Psoas muscle (tissue), 8 donors: ENCODE data around the gene GLI3. TPM values are rescaled to one million over a fixed set of nuclear protein-coding genes. Genes with fewer than 3 reads are reported as not detected.

ENCODE experiments used
- ATAC-seq, 4 donors: fragments of 200-7000 bp; cut with Tn5 transposase; one replicate each; pipeline ENCODE4 v1.9.1; 2020; ENCODE audit warnings: moderate library complexity in 3 of 4, mild to moderate bottlenecking in 2 of 4
- DNase-seq, 2 donors: peaks; one replicate each; pipeline ENCODE4 v3.0.0-alpha.2; 2020
- H3K27ac ChIP-seq: fragments of 200-600 bp; one replicate; pipeline ENCODE4 v1.8.0; 2022
- H3K27me3 ChIP-seq, 3 donors: fragments of 200-600 bp in 1 of 3; one replicate each; pipeline versions ENCODE4 v1.6.1 to v1.8.0; 2013 to 2022; ENCODE audit warnings: low read length in 2 of 3, mild to moderate bottlenecking in 2 of 3, moderate library complexity in 1 of 3; ENCODE audit not compliant: insufficient read depth in 3 of 3
- H3K36me3 ChIP-seq, 2 donors: fragments of 200-600 bp in 1 of 2; one replicate each; pipeline versions ENCODE4 v1.6.1 to v1.8.0; 2013 to 2022; ENCODE audit warnings: low read depth in 1 of 2, mild to moderate bottlenecking in 1 of 2, moderate library complexity in 1 of 2; ENCODE audit not compliant: insufficient read depth in 1 of 2
- H3K4me1 ChIP-seq: fragments of 200-600 bp; one replicate; pipeline ENCODE4 v1.8.0; 2022
- H3K4me3 ChIP-seq: fragments of 200-600 bp; one replicate; pipeline ENCODE4 v1.8.0; 2022; ENCODE audit warnings: mild to moderate bottlenecking
- H3K9me3 ChIP-seq: fragments of 200-600 bp; one replicate; pipeline ENCODE4 v1.8.0; 2022
- CTCF ChIP-seq: fragments of 200-600 bp; IDR thresholded peaks from one replicate; pipeline ENCODE4 v1.8.0; 2022; ENCODE audit warnings: antibody characterized with exemption
- WGBS, 3 donors: extraction: QIAGEN DNeasy Blood & Tissue Kit; methylation state at CpG; one replicate each; pipeline versions ENCODE4 v1.1.6 to v1.1.7; 2013; 5-methylcytosine and 5-hydroxymethylcytosine counted together
- intact Hi-C, 2 donors: fragments of 100-400 bp; cut with DNase I; formaldehyde crosslinking; loops; one replicate each; pipeline versions ENCODE4 v1.11.0 to v1.14.2; 2022
- polyA plus RNA-seq, 3 donors: library from polyadenylated mRNA; stranded (reverse); fragments of 200-250 nt; gene quantifications; one replicate each; pipeline ENCODE4 v1.2.3, GENCODE V29; 2013
- total RNA-seq, 4 donors: library from RNA; stranded (reverse); fragmentation: NEBNext Ultra II Directional in 2 of 4; extraction: Animal tissue kit (Norgen Biotek cat#: 25700) in 2 of 4; gene quantifications; one replicate each; pipeline versions ENCODE4 v1.2.1 to v1.2.4, GENCODE V29; 2021 to 2023
- donor health status: healthy with polysubstance abuse.
- donor health status: DM: no; HTN: no; CAD: no; lungs with moderate emphysema.
- donor health status: Bipolar disorder and iron deficiency.
- donor health status: healthy.
- donor health status: DM: yes; HTN: yes; CAD: no.
- donor health status: DM: no; HTN: no; CAD: no.
- donor health status: DM: no; HTN: no; CAD: no.
- donor health status: DM: yes; HTN: yes; CAD: no.

GLI3 gene
- total and polyA plus RNA-seq, 7 donors, result 0.24 to 4.9 (median 3.2) TPM

DNA sequence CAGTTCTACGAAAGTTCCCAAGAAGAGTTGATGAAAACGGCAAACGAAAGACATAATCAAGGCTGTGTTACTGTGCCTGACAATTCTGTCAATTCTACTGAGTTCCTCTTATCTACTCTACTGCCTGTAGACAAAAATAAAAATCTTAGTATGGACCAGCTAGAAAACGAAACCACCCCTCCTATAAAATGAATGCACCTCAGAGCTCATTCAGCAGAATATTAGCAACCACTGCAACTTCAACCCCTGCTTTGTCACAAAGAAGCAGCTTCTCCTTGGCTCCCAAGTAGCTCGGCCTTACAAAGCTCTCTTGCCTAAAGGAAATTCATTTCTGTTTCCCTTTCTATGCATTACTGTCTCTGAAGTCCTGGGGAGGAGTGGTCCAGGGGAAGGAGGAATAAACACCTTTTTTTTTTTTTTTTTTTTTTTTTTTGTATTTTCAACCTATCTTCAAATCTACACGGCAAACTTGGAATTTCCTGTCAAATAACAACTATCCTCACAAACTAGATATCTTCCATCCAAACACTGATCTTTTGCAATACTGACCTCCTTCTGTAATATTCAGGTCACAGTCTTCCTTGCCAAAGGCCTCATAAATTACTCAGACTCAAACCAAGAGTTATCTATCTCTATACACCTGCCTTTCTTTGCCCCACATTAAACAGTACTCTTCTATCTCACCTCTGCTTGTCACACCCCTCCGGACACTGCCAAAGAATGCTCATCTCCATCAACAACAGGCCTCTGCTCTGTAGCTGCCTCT, 74.3 kb downstream of the GLI3 start:
- peak in 1 of 4 donors; percentile 35 for ATAC-seq
- Histone ChIP-seq H3K4me3 (no peak overlapping the region), H3K9me3 (no peaks in the 10 kb centered on the region), H3K27me3 (no peaks in the 10 kb centered on the region), H3K36me3 (no peaks in the 10 kb centered on the region), H3K4me1 (no peaks in the 10 kb centered on the region), H3K27ac (no peak overlapping the region)
- no peak for TF ChIP-seq CTCF
- 83 to 90% (median 84%) methylated on average over 7 of the region's 7 CpGs for WGBS, 3 donors
- intact Hi-C loops, result loop anchor here in 1 of 2 donors (10.0 kb wide), 1 partner anchor 48 kb away; no protein-coding TSS in a partner anchor
- no peak for DNase-seq

DNA sequence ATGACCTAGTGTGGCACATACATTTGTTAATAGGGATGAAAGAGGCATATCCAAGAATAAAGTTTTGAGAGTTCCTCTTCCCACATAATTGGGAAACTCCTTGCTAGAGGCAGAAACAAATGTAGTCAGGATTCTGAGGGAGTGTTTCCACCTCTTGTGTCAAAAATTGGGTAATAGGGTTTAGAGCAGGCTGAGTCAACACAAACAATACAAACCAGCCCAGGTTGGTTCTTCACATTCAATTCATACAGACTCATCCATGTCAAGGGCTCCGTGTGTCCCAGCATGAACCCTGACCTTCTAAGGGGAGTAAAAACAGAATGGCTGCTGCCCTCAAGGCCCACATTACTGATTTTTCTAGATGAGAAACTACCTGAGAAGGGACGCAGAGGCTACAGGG, 75.3 kb downstream of the GLI3 start:
- no peak overlapping the region for H3K27ac ChIP-seq
- H3K9me3 ChIP-seq, result no peaks in the 10 kb centered on the region
- no peaks in the 10 kb centered on the region for H3K27me3 ChIP-seq
- TF ChIP-seq CTCF, result no peak
- 84 to 96% (median 91%) methylated on average over 2 of the region's 2 CpGs for WGBS, 3 donors
- no peak overlapping the region for H3K4me3 ChIP-seq
- no peaks in the 10 kb centered on the region for H3K4me1 ChIP-seq
- peak in 1 of 4 donors; percentile 43 for ATAC-seq
- no peak for DNase-seq
- H3K36me3 ChIP-seq, result no peaks in the 10 kb centered on the region
- intact Hi-C loops, result loop anchor here in 1 of 2 donors (10.0 kb wide), 1 partner anchor 47 kb away; no protein-coding TSS in a partner anchor

DNA sequence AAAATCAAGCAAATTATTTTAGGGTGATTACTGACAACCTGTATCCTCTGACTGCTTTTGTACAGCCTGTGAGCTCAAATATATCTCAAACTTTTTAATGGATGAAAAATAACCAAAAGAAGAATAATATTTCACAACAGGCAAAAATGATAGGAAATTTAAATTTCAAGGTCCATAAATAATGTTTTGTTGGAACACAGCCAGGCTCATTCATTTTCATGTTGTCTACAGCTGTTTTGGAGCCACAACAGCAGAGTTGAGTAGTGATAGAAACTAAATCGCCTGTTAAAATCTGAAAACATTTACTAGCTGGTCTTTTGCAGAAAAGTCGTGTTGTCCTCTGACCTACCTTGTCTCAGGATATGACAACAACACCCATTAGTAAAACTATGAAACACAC, 75.9 kb downstream of the GLI3 start:
- Histone ChIP-seq H3K4me3 (no peak overlapping the region), H3K9me3 (no peaks in the 10 kb centered on the region), H3K27me3 (no peaks in the 10 kb centered on the region), H3K4me1 (no peaks in the 10 kb centered on the region), H3K27ac (no peak overlapping the region), H3K36me3 (no peaks in the 10 kb centered on the region)
- no peak for DNase-seq
- TF ChIP-seq CTCF, result no peak
- intact Hi-C loops, result loop anchor here in 1 of 2 donors (10.0 kb wide), 1 partner anchor 46 kb away; no protein-coding TSS in a partner anchor
- 32 to 37% (median 34%) methylated on average over 2 of the region's 2 CpGs for WGBS, 3 donors
- no peak for ATAC-seq

GRCh38 chr7:42159130-42159529, 77.9 kb downstream of the GLI3 start:
- no peak for DNase-seq
- ATAC-seq, result no peak
- Histone ChIP-seq H3K4me3 (no peak overlapping the region), H3K9me3 (no peaks in the 10 kb centered on the region), H3K27me3 (no peaks in the 10 kb centered on the region), H3K4me1 (no peaks in the 10 kb centered on the region), H3K36me3 (no peaks in the 10 kb centered on the region), H3K27ac (no peak overlapping the region)
- intact Hi-C loops, result no loop called here
- 58 to 64% (median 64%) methylated on average over 3 of the region's 3 CpGs for WGBS, 3 donors
- TF ChIP-seq CTCF, result no peak
